K562 (cell line): ENCODE measurements around the gene PCDHA3. TPM values are rescaled to one million over a fixed set of nuclear protein-coding genes. Genes with fewer than 3 reads are reported as not detected.

Experiments
- ATAC-seq: fragments of 200-7000 bp; cut with Tn5 transposase; 3 replicates; pipeline ENCODE4 v1.9.1; 2020; ENCODE audit warnings: moderate library complexity
- BruUV-seq: library from RNA; stranded (reverse); fragments of 400-500 nt; replicated peaks from 2 replicates; lab custom pipeline; 2021; lab: Mats Ljungman, UMichigan
- CTCF ChIA-PET: fragments of 300-600 bp; formaldehyde crosslinking; extraction: SDS; loops from one replicate; lab custom pipeline; 2021; ENCODE audit warnings: low intra/inter-chr PET ratio; lab: Yijun Ruan, JAX
- POLR2A ChIA-PET: fragments of 300-600, 350-650 bp; sonication (Branson Sonifier 250); formaldehyde crosslinking; extraction: SDS; loops from one replicate; lab custom pipeline; 2021; ENCODE audit warnings: antibody characterized with exemption, inconsistent platforms; lab: Yijun Ruan, JAX
- DNase-seq, 4 experiments: peaks; one replicate each; pipeline versions ENCODE4 v3.0.0 to v3.0.0-alpha.2; 2011 to 2018; ENCODE audit warnings: low spot score in 3 of 4, mixed read lengths in 3 of 4; ENCODE audit errors: extremely low read depth in 1 of 4
- FAIRE-seq: peaks from 2 replicates; lab custom pipeline; 2011; peaks lifted over from hg19 to GRCh38; lab: Jason Lieb, UNC
- H2AFZ ChIP-seq: 2 replicates; pipeline ENCODE4 v1.6.0; 2011; ENCODE audit warnings: low read depth, low read length, control low read depth, inconsistent platforms
- H3K27ac ChIP-seq: fragments of 200-600 bp; 3 replicates; pipeline ENCODE4 v1.8.0; 2011; ENCODE audit warnings: low read depth, mild to moderate bottlenecking, control low read depth, inconsistent platforms, low read length, moderate library complexity, mixed read lengths; ENCODE audit errors: extremely low read depth
- H3K27me3 ChIP-seq, 2 experiments: fragments of 300-600 bp in 1 of 2; 2 replicates in 1 of 2; 3 replicates in 1 of 2; pipeline versions ENCODE4 v1.6.0 to v1.8.0; 2011; ENCODE audit warnings: inconsistent platforms in 2 of 2, low read length in 2 of 2, mild to moderate bottlenecking in 1 of 2, mixed read lengths in 1 of 2, moderate library complexity in 1 of 2; ENCODE audit not compliant: control insufficient read depth in 2 of 2, insufficient read depth in 2 of 2
- H3K36me3 ChIP-seq: fragments of 300-600 bp; 3 replicates; pipeline ENCODE4 v1.8.0; 2011; ENCODE audit warnings: mild to moderate bottlenecking, low read length, inconsistent platforms; ENCODE audit not compliant: control insufficient read depth, insufficient read depth
- H3K4me1 ChIP-seq, 2 experiments: fragments of 200-600 bp in 1 of 2; replicated peaks in 1 of 2; 2 replicates in 1 of 2; 3 replicates in 1 of 2; pipeline versions ENCODE4 v1.5.1 to v1.8.0; 2011; ENCODE audit warnings: inconsistent platforms in 2 of 2, low read length in 2 of 2, mild to moderate bottlenecking in 1 of 2, mixed read lengths in 1 of 2, moderate library complexity in 1 of 2; ENCODE audit not compliant: control insufficient read depth in 2 of 2, insufficient read depth in 2 of 2
- H3K4me2 ChIP-seq: 2 replicates; pipeline ENCODE4 v1.6.1; 2011; ENCODE audit warnings: low read length, control low read depth, inconsistent platforms, mixed read lengths; ENCODE audit not compliant: insufficient read depth
- H3K4me3 ChIP-seq: fragments of 200-600 bp; sonication (generic), shearing (Covaris generic); 2 replicates; pipeline ENCODE4 v1.5.1; 2016; ENCODE audit warnings: control low read depth, inconsistent platforms
- H3K79me2 ChIP-seq: fragments of 200-600 bp; 3 replicates; pipeline ENCODE4 v1.8.0; 2011; ENCODE audit warnings: low read length, inconsistent platforms; ENCODE audit not compliant: control insufficient read depth, insufficient read depth
- H3K9ac ChIP-seq, 2 experiments: 2 replicates each; pipeline versions ENCODE4 v1.6.0 to v1.6.1; 2011; ENCODE audit warnings: low read depth in 2 of 2, low read length in 2 of 2, control low read depth in 1 of 2, inconsistent platforms in 1 of 2, mild to moderate bottlenecking in 1 of 2, mixed read lengths in 1 of 2; ENCODE audit not compliant: insufficient read depth in 1 of 2
- H3K9me1 ChIP-seq: one replicate; pipeline ENCODE4 v1.6.0; 2011; ENCODE audit warnings: inconsistent platforms, mild to moderate bottlenecking, low read length, moderate library complexity; ENCODE audit not compliant: control insufficient read depth, insufficient read depth
- H3K9me3 ChIP-seq: replicated peaks from 2 replicates; pipeline ENCODE4 v1.5.1; 2011; ENCODE audit warnings: low read depth, low read length, inconsistent platforms; ENCODE audit not compliant: control insufficient read depth, insufficient read depth
- H4K20me1 ChIP-seq: replicated peaks from 2 replicates; pipeline ENCODE4 v1.6.1; 2011; ENCODE audit warnings: low read length, inconsistent platforms, mixed read lengths; ENCODE audit not compliant: control insufficient read depth, insufficient read depth
- BCL6 ChIP-seq: fragments of 250-450 bp; sonication (Bioruptor Pico); IDR thresholded peaks from 2 replicates; pipeline ENCODE4 v1.4.0; 2020
- CGGBP1 ChIP-seq: fragments of 250-450 bp; sonication (Bioruptor Pico); IDR thresholded peaks from 2 replicates; pipeline ENCODE4 v1.9.0; 2021; ENCODE audit warnings: mild to moderate bottlenecking
- EZH2 ChIP-seq: IDR thresholded peaks from 2 replicates; pipeline ENCODE4 v1.6.1; 2012; ENCODE audit warnings: low read depth, mild to moderate bottlenecking, inconsistent platforms, low read length, borderline replicate concordance
- HIVEP1 ChIP-seq: fragments of 250-450 bp; sonication (Bioruptor Pico); IDR thresholded peaks from 2 replicates; pipeline ENCODE4 v1.4.0; 2020; ENCODE audit warnings: mild to moderate bottlenecking
- HNRNPL ChIP-seq: fragments of 200-400 bp; formaldehyde crosslinking; IDR thresholded peaks from 2 replicates; pipeline ENCODE4 v1.6.1; 2017; ENCODE audit warnings: low read depth, mild to moderate bottlenecking, low read length
- KLF10 ChIP-seq: fragments of 250-450 bp; sonication (Bioruptor Pico); IDR thresholded peaks from 2 replicates; pipeline ENCODE4 v1.6.1; 2021; ENCODE audit warnings: matching md5 sums
- MAFF ChIP-seq: IDR thresholded peaks from 2 replicates; pipeline ENCODE4 v1.6.1; 2012; ENCODE audit warnings: low read length, improper control_type of control experiment
- MEF2D ChIP-seq: conservative IDR thresholded peaks from 2 replicates; pipeline ENCODE4 v1.6.1; 2016; ENCODE audit warnings: low read depth, missing genetic modification characterization, missing compliant biosample characterization
- PHF21A ChIP-seq: fragments of 450-650 bp; IDR thresholded peaks from 2 replicates; pipeline ENCODE4 v1.6.1; 2017; ENCODE audit warnings: low read depth, borderline replicate concordance
- POLR3G ChIP-seq: IDR thresholded peaks from 2 replicates; pipeline ENCODE4 v1.6.1; 2011; ENCODE audit not compliant: insufficient read length, insufficient replicate concordance; ENCODE audit errors: extremely low read depth
- RBM15 ChIP-seq: fragments of 200-400 bp; formaldehyde crosslinking; IDR thresholded peaks from 2 replicates; pipeline ENCODE4 v1.6.1; 2018; ENCODE audit warnings: mild to moderate bottlenecking, low read length, moderate library complexity; ENCODE audit not compliant: insufficient read depth
- SMAD4 ChIP-seq: fragments of 250-450 bp; sonication (Bioruptor Pico); conservative IDR thresholded peaks from 2 replicates; pipeline ENCODE4 v1.8.0; 2021; ENCODE audit warnings: inconsistent platforms, mild to moderate bottlenecking, moderate library complexity
- SMARCA4 ChIP-seq: fragments of 450-650 bp; IDR thresholded peaks from 2 replicates; pipeline ENCODE4 v1.6.1; 2016
- SREBF2 ChIP-seq: sonication (generic); formaldehyde crosslinking; IDR thresholded peaks from 2 replicates; pipeline ENCODE4 v1.4.0; 2020; ENCODE audit warnings: mild to moderate bottlenecking, missing genetic modification reagents
- ZBED1 ChIP-seq: IDR thresholded peaks from 2 replicates; pipeline ENCODE4 v1.6.1; 2014
- ZNF398 ChIP-seq: fragments of 250-450 bp; sonication (Bioruptor Pico); IDR thresholded peaks from 2 replicates; pipeline ENCODE4 v1.8.0; 2021; ENCODE audit warnings: moderate library complexity, mild to moderate bottlenecking, inconsistent platforms
- ZNF444 ChIP-seq: fragments of 250-450 bp; sonication (Bioruptor Pico); IDR thresholded peaks from 2 replicates; pipeline ENCODE4 v1.4.0; 2020; ENCODE audit warnings: mild to moderate bottlenecking, moderate library complexity
- WGBS: fragments of 100-300 bp; shearing (Covaris generic); methylation state at CpG from one replicate; pipeline ENCODE4 v1.1.6; 2016; ENCODE audit warnings: low coverage, mixed read lengths; ENCODE audit not compliant: insufficient coverage; ENCODE audit errors: missing lambda C conversion rate; 5-methylcytosine and 5-hydroxymethylcytosine counted together
- in situ Hi-C: fragments of 300-500 bp; cut with MboI; formaldehyde crosslinking; loops from 4 replicates; pipeline ENCODE4 v1.15.0; 2018; ENCODE audit warnings: inconsistent platforms, mixed read lengths
- intact Hi-C: fragments of 100-400 bp; cut with micrococcal nuclease; formaldehyde crosslinking; loops from 2 replicates; pipeline ENCODE4 v1.14.2; 2022
- polyA plus RNA-seq, 8 experiments: library from polyadenylated mRNA; depleted of rRNA in 4 of 8; stranded (reverse) in 5 of 8; unstranded in 3 of 8; fragments of >200 nt; fragmentation: Nextera tagmentation in 2 of 8; fragmentation: Illumina TruSeq in 1 of 8; extraction: Ambion mirVana in 2 of 8; extraction: Trizol in 1 of 8; gene quantifications; 2 replicates each; pipeline versions ENCODE4 v1.2.1 to v1.2.3, GENCODE V29; 2011 to 2014; ENCODE audit warnings: inconsistent platforms in 1 of 8, missing spikeins in 1 of 8
- total RNA-seq, 7 experiments: library from RNA; depleted of rRNA in 6 of 7; stranded (reverse); fragments of >200 nt in 6 of 7; fragmentation: Illumina TruSeq in 2 of 7; extraction: Trizol in 2 of 7; gene quantifications; 2 replicates each; pipeline versions ENCODE4 v1.2.1 to v1.2.3, GENCODE V29; 2011 to 2021; ENCODE audit warnings: low replicate concordance in 1 of 7
- TF ChIP-seq, protein P1 (sequence below), 3 experiments: fragments of 200-800 bp in 1 of 3; sonication (Bioruptor generic) in 1 of 3; sonication (generic) in 1 of 3; formaldehyde crosslinking in 1 of 3; IDR thresholded peaks; 2 replicates each; pipeline versions ENCODE4 v1.6.1 to v1.8.0; 2016 to 2022; ENCODE audit warnings: mild to moderate bottlenecking in 2 of 3, missing compliant biosample characterization in 2 of 3, missing genetic modification characterization in 2 of 3, missing genetic modification reagents in 1 of 3
- TF ChIP-seq, protein P2 (sequence below): fragments of 450-650 bp; conservative IDR thresholded peaks from 2 replicates; pipeline ENCODE4 v1.6.1; 2016; ENCODE audit warnings: missing genetic modification characterization, low read depth, mild to moderate bottlenecking, control low read depth, missing compliant biosample characterization

The PCDHA3 gene
- total and polyA plus RNA-seq, 9 of the 15 experiments (the other 6 are each of a cell fraction or from before 2014, with no cell fraction given): not detected

DNA sequence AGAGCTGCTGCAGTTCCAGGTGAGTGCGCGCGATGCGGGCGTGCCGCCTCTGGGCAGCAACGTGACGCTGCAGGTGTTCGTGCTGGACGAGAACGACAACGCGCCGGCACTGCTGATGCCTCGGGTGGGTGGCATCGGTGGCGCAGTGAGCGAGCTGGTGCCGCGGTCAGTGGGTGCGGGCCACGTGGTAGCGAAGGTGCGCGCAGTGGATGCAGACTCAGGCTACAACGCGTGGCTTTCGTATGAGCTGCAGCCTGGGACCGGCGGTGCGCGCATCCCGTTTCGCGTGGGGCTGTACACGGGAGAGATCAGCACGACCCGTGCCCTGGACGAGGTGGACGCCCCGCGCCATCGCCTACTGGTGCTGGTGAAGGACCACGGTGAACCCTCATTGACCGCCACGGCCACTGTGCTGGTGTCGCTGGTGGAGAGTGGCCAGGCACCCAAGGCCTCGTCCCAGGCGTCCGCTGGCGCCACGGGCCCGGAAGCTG lies 2.0 kb downstream of the PCDHA3 start:
- Histone ChIP-seq H4K20me1 (no peaks in the 10 kb centered on the region), H3K9ac (no peak overlapping the region), H3K27ac (no peak overlapping the region), H3K4me1 (peaks cover 0 to 11% of the 10 kb centered on the region in 2 experiments; a peak in 2 of 5 replicates), H3K4me2 (no peak overlapping the region), H3K79me2 (no peaks in the 10 kb centered on the region), H2AFZ (no peak overlapping the region), H3K4me3 (no peak overlapping the region), H3K36me3 (no peaks in the 10 kb centered on the region), H3K27me3 (no peaks in the 10 kb centered on the region), H3K9me1 (no peaks in the 10 kb centered on the region), H3K9me3 (no peaks in the 10 kb centered on the region)
- no peak for ATAC-seq
- BruUV-seq: no TSS peak
- DNase-seq: no peak
- intact Hi-C loops (no loop called here), in situ Hi-C loops (no loop called here)
- WGBS: 36% methylated on average over 21 of the region's 53 CpGs
- TF ChIP-seq MEF2D (tag) (no peak), EZH2 (no peak), HNRNPL (no peak), PHF21A (no peak), RBM15 (no peak), MAFF (no peak), ZNF444 (CRISPR knock-in tag) (no peak), SMARCA4 (no peak), POLR3G (no peak), BCL6 (CRISPR knock-in tag) (no peak), HIVEP1 (no peak), KLF10 (CRISPR knock-in tag) (no peak), ZNF398 (CRISPR knock-in tag) (no peak), CGGBP1 (no peak), SREBF2 (CRISPR knock-in tag) (no peak), SMAD4 (CRISPR knock-in tag) (no peak), ZBED1 (no peak)
- TF ChIP-seq, protein P1, sequence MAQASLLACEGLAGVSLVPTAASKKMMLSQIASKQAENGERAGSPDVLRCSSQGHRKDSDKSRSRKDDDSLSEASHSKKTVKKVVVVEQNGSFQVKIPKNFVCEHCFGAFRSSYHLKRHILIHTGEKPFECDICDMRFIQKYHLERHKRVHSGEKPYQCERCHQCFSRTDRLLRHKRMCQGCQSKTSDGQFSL (CRISPR knock-in tag; IDR thresholded peaks at IDR 0.05): no peak
- TF ChIP-seq, protein P1 (tag; IDR thresholded peaks at IDR 0.05): no peak
- TF ChIP-seq, protein P2, sequence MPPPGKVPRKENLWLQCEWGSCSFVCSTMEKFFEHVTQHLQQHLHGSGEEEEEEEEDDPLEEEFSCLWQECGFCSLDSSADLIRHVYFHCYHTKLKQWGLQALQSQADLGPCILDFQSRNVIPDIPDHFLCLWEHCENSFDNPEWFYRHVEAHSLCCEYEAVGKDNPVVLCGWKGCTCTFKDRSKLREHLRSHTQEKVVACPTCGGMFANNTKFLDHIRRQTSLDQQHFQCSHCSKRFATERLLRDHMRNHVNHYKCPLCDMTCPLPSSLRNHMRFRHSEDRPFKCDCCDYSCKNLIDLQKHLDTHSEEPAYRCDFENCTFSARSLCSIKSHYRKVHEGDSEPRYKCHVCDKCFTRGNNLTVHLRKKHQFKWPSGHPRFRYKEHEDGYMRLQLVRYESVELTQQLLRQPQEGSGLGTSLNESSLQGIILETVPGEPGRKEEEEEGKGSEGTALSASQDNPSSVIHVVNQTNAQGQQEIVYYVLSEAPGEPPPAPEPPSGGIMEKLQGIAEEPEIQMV (tag): no peak
- CTCF ChIA-PET: no interaction called here
- no peak for FAIRE-seq
- POLR2A ChIA-PET: no interaction called here
